ENCODE data around the gene KCTD5.
"Not testable (repeated sequence)": the region's sequence is repeated elsewhere in the genome, so short reads cannot be mapped to it uniquely, and the experiment has no call there.

Gene KCTD5

GRCh38 chr16:2675021-2675420 lies 7.3 kb upstream of the KCTD5 start:
- Histone ChIP-seq H3K4me3 (ENCODE audit: low read depth, low read length) (no peak overlapping the region), H3K9me3 (ENCODE audit: control insufficient read depth, insufficient read depth, low read depth, low read length) (no peaks in the 10 kb centered on the region), H3K4me1 (ENCODE audit: control insufficient read depth, insufficient read depth, low read length) (peaks cover 7% of the 10 kb centered on the region), H3K36me3 (ENCODE audit: control insufficient read depth in 2 of 2, insufficient read depth in 1 of 2, low read length in 2 of 2) (no peaks in the 10 kb centered on the region), H3K27ac (ENCODE audit: extremely low read depth, low read depth, low read length) (no peak overlapping the region)
- POLR2A ChIA-PET, result no interaction called here
- TF ChIP-seq ZBTB26 (tag by site-specific recombination; optimal IDR thresholded peaks at IDR 0.05) (no peak), ZNF266 (tag by site-specific recombination; IDR thresholded peaks at IDR 0.05; ENCODE audit: low read depth) (no peak), REPIN1 (tag by site-specific recombination; IDR thresholded peaks at IDR 0.05; ENCODE audit: low read depth) (no peak), ZNF791 (tag by site-specific recombination; IDR thresholded peaks at IDR 0.05) (no peak), ZSCAN16 (tag by site-specific recombination; IDR thresholded peaks at IDR 0.05) (no peak), INSM2 (tag by site-specific recombination; IDR thresholded peaks at IDR 0.05) (no peak), ZNF26 (tag by site-specific recombination; IDR thresholded peaks at IDR 0.05) (no peak), ZNF169 (tag by site-specific recombination; IDR thresholded peaks at IDR 0.05) (no peak), ZNF664 (tag by site-specific recombination; IDR thresholded peaks at IDR 0.05) (no peak), ZNF639 (tag by site-specific recombination; IDR thresholded peaks at IDR 0.05) (no peak), ZNF777 (tag by site-specific recombination; IDR thresholded peaks at IDR 0.05; ENCODE audit: borderline replicate concordance) (no peak), ZNF398 (tag by site-specific recombination; IDR thresholded peaks at IDR 0.05) (no peak), ZNF138 (tag by site-specific recombination; IDR thresholded peaks at IDR 0.05; ENCODE audit: borderline replicate concordance) (no peak), ATF2 (tag by site-specific recombination; IDR thresholded peaks at IDR 0.05; ENCODE audit: low read depth) (no peak), BCL11A (tag by site-specific recombination; IDR thresholded peaks at IDR 0.05; ENCODE audit: low read depth) (no peak), ZNF521 (tag by site-specific recombination; IDR thresholded peaks at IDR 0.05) (no peak)
- CTCF ChIA-PET, result no interaction called here

GRCh38 chr16:2675714-2676113 lies 6.6 kb upstream of the KCTD5 start:
- no peak overlapping the region for H3K4me3 ChIP-seq (ENCODE audit: low read depth, low read length)
- H3K4me1 ChIP-seq (ENCODE audit: control insufficient read depth, insufficient read depth, low read length), result peaks cover 7% of the 10 kb centered on the region
- POLR2A ChIA-PET, result no interaction called here
- H3K27ac ChIP-seq (ENCODE audit: extremely low read depth, low read depth, low read length), result no peak overlapping the region
- no peaks in the 10 kb centered on the region for H3K36me3 ChIP-seq (ENCODE audit: control insufficient read depth in 2 of 2, insufficient read depth in 1 of 2, low read length in 2 of 2)
- H3K9me3 ChIP-seq (ENCODE audit: control insufficient read depth, insufficient read depth, low read depth, low read length), result no peaks in the 10 kb centered on the region
- TF ChIP-seq ZBTB17 (tag by site-specific recombination; IDR thresholded peaks at IDR 0.05) (no peak), ZNF473 (tag by site-specific recombination; IDR thresholded peaks at IDR 0.05) (no peak)
- CTCF ChIA-PET, result interaction anchor here (0.7 kb wide), 1 partner anchor 123 kb away, joined by 4 read pairs; no protein-coding TSS in a partner anchor

- H3K4me1 ChIP-seq (ENCODE audit: control insufficient read depth, insufficient read depth, low read length); H3K36me3 ChIP-seq (ENCODE audit: control insufficient read depth in 2 of 2, insufficient read depth in 1 of 2, low read length in 2 of 2); POLR2A ChIA-PET; H3K9me3 ChIP-seq (ENCODE audit: control insufficient read depth, insufficient read depth, low read depth, low read length); H3K4me3 ChIP-seq (ENCODE audit: low read depth, low read length); CTCF ChIA-PET; H3K27ac ChIP-seq (ENCODE audit: extremely low read depth, low read depth, low read length): not testable (repeated sequence)
Measured at GRCh38 chr16:2676937-2677336, 5.4 kb upstream of the KCTD5 start.

- H3K36me3 ChIP-seq (ENCODE audit: control insufficient read depth in 2 of 2, insufficient read depth in 1 of 2, low read length in 2 of 2); H3K4me3 ChIP-seq (ENCODE audit: low read depth, low read length); H3K27ac ChIP-seq (ENCODE audit: extremely low read depth, low read depth, low read length); CTCF ChIA-PET; H3K4me1 ChIP-seq (ENCODE audit: control insufficient read depth, insufficient read depth, low read length); H3K9me3 ChIP-seq (ENCODE audit: control insufficient read depth, insufficient read depth, low read depth, low read length); POLR2A ChIA-PET: not testable (repeated sequence)
Measured at GRCh38 chr16:2678206-2678965, 3.9 kb upstream of the KCTD5 start.
